Chondrocyte (in vitro differentiated cells): ENCODE data around the gene C1QTNF6. TPM values are rescaled to one million over a fixed set of nuclear protein-coding genes. Genes with fewer than 3 reads are reported as not detected.

Source experiments
- DNase-seq: peaks from one replicate; pipeline ENCODE4 v3.0.0; 2021; ENCODE audit warnings: mixed read lengths, low spot score
- H3K27ac Mint-ChIP-seq: one replicate; pipeline ENCODE4 v1.8.0; 2021; ENCODE audit warnings: mild to moderate bottlenecking, moderate library complexity, mixed read lengths; ENCODE audit not compliant: unreplicated experiment
- H3K27me3 Mint-ChIP-seq: 2 replicates; pipeline ENCODE4 v1.8.0; 2021; ENCODE audit warnings: low read depth, mixed read lengths
- H3K36me3 Mint-ChIP-seq: 2 replicates; pipeline ENCODE4 v1.8.0; 2021; ENCODE audit warnings: low read depth, mixed read lengths
- H3K4me1 Mint-ChIP-seq: 2 replicates; pipeline ENCODE4 v1.8.0; 2021; ENCODE audit warnings: low read depth, mild to moderate bottlenecking, mixed read lengths
- H3K4me3 Mint-ChIP-seq: one replicate; pipeline ENCODE4 v1.8.0; 2021; ENCODE audit warnings: mild to moderate bottlenecking, moderate library complexity, mixed read lengths; ENCODE audit not compliant: unreplicated experiment
- H3K9me3 Mint-ChIP-seq: 2 replicates; pipeline ENCODE4 v1.8.0; 2021; ENCODE audit warnings: low read depth, mixed read lengths
- total RNA-seq: library from RNA; stranded (reverse); gene quantifications from 3 replicates; pipeline ENCODE4 v1.2.1, GENCODE V29; 2021
- TF ChIP-seq, protein P1 (sequence below): fragments of 200-600 bp; sonication (generic); IDR thresholded peaks from 2 replicates; pipeline ENCODE4 v1.5.0; 2021; ENCODE audit warnings: antibody characterized with exemption, mild to moderate bottlenecking, moderate library complexity

Gene C1QTNF6
- total RNA-seq, 1 donor from 2014 or later: 11.3 TPM

GRCh38 chr22:37195921-37196320 lies 7.9 kb upstream of the C1QTNF6 start:
- H3K4me1 Mint-ChIP-seq: peaks cover 17% of the 10 kb centered on the region
- no peaks in the 10 kb centered on the region for H3K27me3 Mint-ChIP-seq
- H3K4me3 Mint-ChIP-seq: no peak overlapping the region
- H3K27ac Mint-ChIP-seq: no peak overlapping the region
- H3K9me3 Mint-ChIP-seq: no peaks in the 10 kb centered on the region
- no peaks in the 10 kb centered on the region for H3K36me3 Mint-ChIP-seq
- peak; percentile 46 for DNase-seq
- TF ChIP-seq, protein P1, sequence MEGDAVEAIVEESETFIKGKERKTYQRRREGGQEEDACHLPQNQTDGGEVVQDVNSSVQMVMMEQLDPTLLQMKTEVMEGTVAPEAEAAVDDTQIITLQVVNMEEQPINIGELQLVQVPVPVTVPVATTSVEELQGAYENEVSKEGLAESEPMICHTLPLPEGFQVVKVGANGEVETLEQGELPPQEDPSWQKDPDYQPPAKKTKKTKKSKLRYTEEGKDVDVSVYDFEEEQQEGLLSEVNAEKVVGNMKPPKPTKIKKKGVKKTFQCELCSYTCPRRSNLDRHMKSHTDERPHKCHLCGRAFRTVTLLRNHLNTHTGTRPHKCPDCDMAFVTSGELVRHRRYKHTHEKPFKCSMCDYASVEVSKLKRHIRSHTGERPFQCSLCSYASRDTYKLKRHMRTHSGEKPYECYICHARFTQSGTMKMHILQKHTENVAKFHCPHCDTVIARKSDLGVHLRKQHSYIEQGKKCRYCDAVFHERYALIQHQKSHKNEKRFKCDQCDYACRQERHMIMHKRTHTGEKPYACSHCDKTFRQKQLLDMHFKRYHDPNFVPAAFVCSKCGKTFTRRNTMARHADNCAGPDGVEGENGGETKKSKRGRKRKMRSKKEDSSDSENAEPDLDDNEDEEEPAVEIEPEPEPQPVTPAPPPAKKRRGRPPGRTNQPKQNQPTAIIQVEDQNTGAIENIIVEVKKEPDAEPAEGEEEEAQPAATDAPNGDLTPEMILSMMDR: no peak

- no peaks in the 10 kb centered on the region for H3K36me3 Mint-ChIP-seq
- DNase-seq: no peak
- H3K27me3 Mint-ChIP-seq: no peaks in the 10 kb centered on the region
- H3K4me3 Mint-ChIP-seq: no peak overlapping the region
- TF ChIP-seq, protein P1: no peak
- peaks cover 17% of the 10 kb centered on the region for H3K4me1 Mint-ChIP-seq
- no peak overlapping the region for H3K27ac Mint-ChIP-seq
- H3K9me3 Mint-ChIP-seq: no peaks in the 10 kb centered on the region
Measured at GRCh38 chr22:37194750-37195149, 6.7 kb upstream of the C1QTNF6 start.

DNA sequence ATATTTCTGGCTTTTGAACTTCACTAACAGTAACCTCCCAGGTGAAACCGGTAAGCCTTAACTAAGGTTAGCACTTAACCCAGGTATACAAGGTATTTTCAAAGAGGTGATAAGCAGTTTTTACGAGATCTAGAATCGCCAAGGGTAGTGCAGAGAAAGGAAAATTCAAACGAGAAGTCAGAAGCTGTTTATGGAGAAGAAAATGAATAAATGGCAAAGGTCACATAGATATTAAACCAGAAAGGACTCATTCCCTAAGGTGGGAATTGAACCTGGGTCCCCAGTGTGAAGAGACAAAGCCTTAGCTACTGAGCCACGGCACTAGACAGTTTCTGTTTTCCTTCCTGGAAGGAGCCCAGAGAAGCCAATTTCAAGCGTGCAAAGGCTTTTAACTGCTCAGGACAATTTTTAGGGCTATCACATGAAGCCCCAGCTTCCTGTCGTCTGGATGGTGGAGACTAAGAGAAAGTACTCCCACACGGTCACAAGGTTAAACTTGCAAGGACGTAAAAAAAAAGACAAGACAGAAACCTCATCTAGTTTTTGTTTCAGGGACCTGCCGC lies 5.7 kb upstream of the C1QTNF6 start:
- Mint-ChIP-seq H3K36me3 (no peaks in the 10 kb centered on the region), H3K27ac (no peak overlapping the region), H3K4me3 (no peak overlapping the region), H3K27me3 (no peaks in the 10 kb centered on the region), H3K4me1 (peaks cover 19% of the 10 kb centered on the region), H3K9me3 (no peaks in the 10 kb centered on the region)
- TF ChIP-seq, protein P1: no peak
- DNase-seq: no peak

GRCh38 chr22:37192741-37193140 lies 4.7 kb upstream of the C1QTNF6 start:
- H3K4me3 Mint-ChIP-seq: no peak overlapping the region
- TF ChIP-seq, protein P1: no peak
- H3K9me3 Mint-ChIP-seq: no peaks in the 10 kb centered on the region
- DNase-seq: no peak
- no peak overlapping the region for H3K27ac Mint-ChIP-seq
- no peaks in the 10 kb centered on the region for H3K27me3 Mint-ChIP-seq
- no peaks in the 10 kb centered on the region for H3K36me3 Mint-ChIP-seq
- H3K4me1 Mint-ChIP-seq: peaks cover 21% of the 10 kb centered on the region

- H3K27me3 Mint-ChIP-seq: no peaks in the 10 kb centered on the region
- no peak overlapping the region for H3K27ac Mint-ChIP-seq
- no peaks in the 10 kb centered on the region for H3K36me3 Mint-ChIP-seq
- no peak for DNase-seq
- H3K4me1 Mint-ChIP-seq: peaks cover 21% of the 10 kb centered on the region
- no peak overlapping the region for H3K4me3 Mint-ChIP-seq
- TF ChIP-seq, protein P1: no peak
- no peaks in the 10 kb centered on the region for H3K9me3 Mint-ChIP-seq
Measured at GRCh38 chr22:37192204-37192603, 4.2 kb upstream of the C1QTNF6 start.
